ENCODE data around the gene SELE.
"Not testable (repeated sequence)": the region's sequence is repeated elsewhere in the genome, so short reads cannot be mapped to it uniquely, and the experiment has no call there.

The SELE gene

GRCh38 chr1:169723763-169724162 lies 10.1 kb downstream of the SELE start:
- no peak for DNase-seq (ENCODE audit: low spot score)

DNA sequence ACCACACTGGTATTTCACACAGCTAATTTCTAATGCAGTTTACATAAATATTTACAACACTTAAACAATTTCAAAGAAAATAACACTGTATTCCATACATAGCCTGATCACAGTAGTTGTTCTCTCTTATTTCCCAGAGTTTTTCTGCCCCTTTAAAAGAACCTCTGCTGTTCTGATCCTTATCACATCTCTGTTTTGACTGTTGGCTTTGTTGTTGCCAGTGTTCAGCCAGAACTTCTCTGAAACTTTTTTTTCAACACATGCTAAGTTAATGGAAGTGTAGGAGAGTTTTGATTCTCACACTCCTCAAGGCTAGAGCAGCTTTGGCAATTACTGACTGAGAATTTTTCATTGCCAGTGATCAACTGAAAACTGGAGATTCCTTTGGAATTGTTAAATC lies 11.1 kb downstream of the SELE start:
- no peak for DNase-seq (ENCODE audit: low spot score)

GRCh38 chr1:169715100-169715499 lies 18.8 kb downstream of the SELE start:
- not testable (repeated sequence) for DNase-seq (ENCODE audit: low spot score)

- DNase-seq (ENCODE audit: low spot score), result not testable (repeated sequence)
Observed at GRCh38 chr1:169713090-169713489, 20.8 kb downstream of the SELE start.

DNA sequence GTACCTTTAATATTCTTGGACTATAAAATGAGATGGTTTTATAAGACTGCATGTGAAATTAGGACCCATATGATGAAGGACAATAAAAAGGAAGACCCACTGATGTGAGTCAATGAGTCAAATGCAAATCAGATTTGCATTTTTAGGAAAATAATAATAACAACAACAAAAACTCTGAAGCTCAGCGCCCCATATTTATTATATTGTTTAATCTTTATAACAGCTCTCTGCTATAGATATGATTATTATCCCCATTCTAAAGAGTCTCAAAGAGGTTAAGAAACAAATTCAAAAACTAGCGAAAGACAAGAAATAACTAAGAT lies 21.6 kb downstream of the SELE start:
- DNase-seq (ENCODE audit: low spot score), result no peak

DNA sequence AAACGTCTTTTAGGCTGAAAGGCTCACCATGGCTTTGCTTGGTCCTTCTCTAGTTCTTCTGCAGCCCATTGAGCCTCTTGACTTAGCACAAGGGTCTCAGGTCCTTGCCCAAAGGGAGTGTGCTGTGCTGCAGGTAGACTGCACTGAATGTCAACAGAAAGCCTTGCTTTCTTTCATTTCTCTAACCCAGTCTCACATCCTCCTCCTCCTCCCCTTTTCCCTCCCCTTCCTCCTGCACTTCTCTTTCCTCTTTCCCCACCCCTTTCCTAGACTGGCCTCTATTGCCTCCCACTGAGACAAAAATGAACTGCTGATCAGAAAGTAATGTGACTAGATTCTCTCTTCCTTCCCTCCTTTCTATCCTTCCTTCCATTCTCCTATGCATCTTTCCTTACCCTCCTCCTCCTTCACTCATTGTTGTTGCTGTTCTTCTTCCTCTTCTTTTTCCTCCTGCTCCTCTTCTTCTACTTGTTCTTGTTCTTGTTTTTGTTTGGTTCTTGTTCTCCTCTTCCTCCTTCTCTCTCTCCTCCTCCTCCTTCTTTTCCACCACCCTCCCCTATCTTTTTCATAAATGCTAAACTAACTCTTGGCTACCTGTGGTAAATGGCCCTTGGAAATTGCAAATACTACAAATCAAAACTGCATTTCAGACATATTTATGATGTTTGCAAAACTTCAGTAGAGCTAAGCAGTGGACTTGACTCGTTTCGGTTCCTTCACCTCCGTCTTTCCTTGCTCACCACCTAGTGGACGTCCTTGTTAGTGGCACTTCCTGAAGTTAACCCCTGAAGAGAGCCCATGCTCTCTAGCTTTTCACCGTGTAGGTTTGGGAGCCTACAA lies 22.2 kb downstream of the SELE start, which contains the start of gene SELL:
Gene SELL (minus strand): TSS at position 152 of the 840 bp plus-strand sequence. CDS start 122 bp downstream, at position 30.
- peak; percentile 84 for DNase-seq (ENCODE audit: low spot score)

- no peak for DNase-seq (ENCODE audit: low spot score)
Observed at GRCh38 chr1:169708647-169709046, 25.2 kb downstream of the SELE start.

GRCh38 chr1:169707912-169708604 lies 25.8 kb downstream of the SELE start:
- no peak for DNase-seq (ENCODE audit: low spot score)

DNA sequence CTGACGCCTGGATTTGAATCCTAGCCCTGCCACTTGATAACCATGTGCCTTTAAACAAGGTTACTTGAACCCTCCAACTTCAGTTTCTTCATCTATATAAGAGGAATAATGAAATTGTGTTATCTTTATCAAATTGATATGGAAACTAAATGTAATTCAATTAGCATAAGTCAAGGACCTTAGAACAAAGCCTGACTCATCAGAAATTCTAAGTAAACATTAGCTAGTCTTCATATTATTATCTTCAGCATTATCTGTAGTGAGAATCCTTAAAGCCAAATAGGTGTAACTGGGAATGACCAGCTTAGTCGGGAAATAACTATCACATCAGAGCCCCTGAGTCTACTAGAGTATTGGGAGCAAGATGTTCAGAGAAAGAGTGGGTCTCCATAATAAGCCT lies 29.1 kb downstream of the SELE start:
- DNase-seq (ENCODE audit: low spot score), result no peak

DNA sequence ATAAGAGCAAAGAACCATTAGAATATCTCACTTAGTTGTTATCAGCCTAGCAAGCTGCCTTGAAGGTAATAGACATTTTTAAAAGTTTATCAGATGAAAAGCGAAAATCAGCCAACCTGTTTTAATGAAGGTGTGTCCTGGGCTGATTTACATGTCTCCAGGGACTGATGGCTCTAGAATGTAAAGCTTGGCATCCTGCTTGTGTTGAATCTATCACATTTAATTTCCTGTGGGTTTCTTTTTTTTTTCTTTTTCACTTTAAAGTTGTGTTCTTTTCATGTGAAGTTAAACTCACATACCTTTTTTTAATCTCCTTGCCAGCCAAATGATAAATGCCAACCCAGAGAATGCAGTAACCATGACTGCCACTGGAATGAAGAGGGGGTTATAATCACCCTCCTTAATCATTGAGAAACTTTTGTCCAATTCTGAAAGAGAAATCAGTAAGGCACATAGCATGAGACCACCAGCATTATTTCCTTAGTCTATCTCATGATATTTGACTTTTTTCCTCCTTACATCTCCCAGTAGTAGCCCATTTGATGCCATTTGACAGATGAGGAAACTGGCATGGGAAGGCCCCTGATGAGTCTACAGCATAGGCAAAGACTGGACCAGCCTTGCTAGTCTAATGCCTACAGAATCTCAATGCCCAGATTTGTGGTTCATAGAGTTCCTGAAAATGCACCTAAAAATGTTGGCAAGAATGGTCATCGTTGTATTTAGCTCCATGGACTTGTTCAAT lies 32.4 kb downstream of the SELE start:
- no peak for DNase-seq (ENCODE audit: low spot score)

- DNase-seq (ENCODE audit: low spot score), result no peak
Observed at GRCh38 chr1:169699707-169700106, 34.2 kb downstream of the SELE start.

DNA sequence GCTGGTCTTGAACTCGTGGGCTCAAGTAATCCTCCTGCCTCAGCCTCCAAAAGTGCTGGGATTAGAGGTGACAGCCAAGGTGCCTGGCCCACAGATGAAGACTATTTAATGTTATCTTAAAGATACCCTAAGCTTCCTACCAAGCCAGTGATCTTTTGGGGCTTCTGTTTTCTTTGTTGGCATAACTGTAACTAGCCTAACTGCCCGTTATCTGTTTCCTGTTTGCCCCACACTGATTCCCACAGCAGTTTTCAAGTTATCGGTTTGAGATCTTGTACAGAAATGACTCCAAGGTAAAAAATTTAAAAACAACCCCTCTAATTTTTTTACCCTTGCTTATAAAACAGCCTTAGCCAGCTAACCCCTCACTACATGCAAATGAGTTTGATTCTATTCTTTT lies 34.9 kb downstream of the SELE start:
- no peak for DNase-seq (ENCODE audit: low spot score)

DNA sequence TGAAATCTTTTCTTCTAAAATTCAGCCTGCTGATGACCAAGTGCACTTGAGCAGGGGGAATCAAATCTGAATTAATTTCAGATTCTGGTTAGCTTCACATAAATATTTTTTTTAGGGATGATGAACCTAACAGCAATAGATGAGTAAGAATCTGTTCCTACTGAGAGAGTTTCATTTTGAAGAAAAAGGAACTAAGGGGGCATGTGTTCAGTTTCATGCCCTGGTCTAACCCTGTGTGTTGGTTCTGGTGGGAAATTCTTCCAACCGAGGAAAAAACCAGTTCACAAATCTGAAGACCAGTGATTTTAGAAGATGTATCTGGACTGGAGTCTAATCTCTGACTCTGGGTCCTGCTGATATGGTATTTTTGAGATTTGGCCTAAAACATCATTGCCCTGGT lies 36.1 kb downstream of the SELE start:
- peak; percentile 24 for DNase-seq (ENCODE audit: low spot score)

DNA sequence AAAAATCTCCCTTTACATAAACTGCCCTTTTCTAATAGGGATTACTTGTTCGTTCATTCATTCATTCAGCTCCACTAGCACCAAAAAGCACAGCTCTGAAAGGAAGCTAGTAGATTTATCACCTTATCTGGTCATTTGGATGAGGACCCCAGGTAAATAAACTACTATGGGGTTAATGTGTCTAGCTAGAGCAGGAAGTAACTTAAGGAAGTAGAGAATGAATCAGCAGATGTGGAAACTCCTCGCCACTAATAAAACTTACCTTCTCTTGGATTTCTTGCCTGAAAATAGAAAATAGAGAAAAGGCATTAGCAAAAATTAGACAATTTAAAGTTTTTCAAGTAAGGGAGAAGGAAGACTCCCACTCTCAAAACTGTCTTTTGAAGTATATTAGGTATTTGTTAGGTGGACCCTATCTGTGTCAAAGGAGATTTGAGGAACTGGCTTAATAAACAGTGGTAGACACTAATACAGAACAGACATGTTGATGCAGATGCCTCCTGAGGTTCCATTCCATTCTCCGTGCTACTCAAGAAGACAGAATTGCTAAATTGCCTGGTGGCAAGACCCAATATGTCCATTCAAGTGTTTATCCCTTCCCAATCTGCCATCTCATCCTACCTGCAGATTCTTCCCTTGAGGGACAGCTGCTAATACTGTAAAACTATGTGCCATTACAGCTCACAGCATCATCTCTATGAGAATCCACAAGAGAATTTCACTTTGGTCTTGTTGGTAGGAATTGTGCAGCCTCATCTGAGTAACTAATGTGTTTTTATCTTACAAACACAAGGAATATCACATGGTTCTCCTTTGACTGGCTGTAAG lies 37.4 kb downstream of the SELE start:
- DNase-seq (ENCODE audit: low spot score), result no peak

GRCh38 chr1:169694304-169695075 lies 39.4 kb downstream of the SELE start:
- no peak for DNase-seq (ENCODE audit: low spot score)

GRCh38 chr1:169692756-169693460 lies 41.0 kb downstream of the SELE start:
- DNase-seq (ENCODE audit: low spot score), result no peak

GRCh38 chr1:169690489-169690888 lies 43.4 kb downstream of the SELE start:
- no peak for DNase-seq (ENCODE audit: low spot score)

- no peak for DNase-seq (ENCODE audit: low spot score)
Observed at GRCh38 chr1:169689395-169689794, 44.5 kb downstream of the SELE start.

- not testable (repeated sequence) for DNase-seq (ENCODE audit: low spot score)
Observed at GRCh38 chr1:169688377-169688776, 45.5 kb downstream of the SELE start.

DNA sequence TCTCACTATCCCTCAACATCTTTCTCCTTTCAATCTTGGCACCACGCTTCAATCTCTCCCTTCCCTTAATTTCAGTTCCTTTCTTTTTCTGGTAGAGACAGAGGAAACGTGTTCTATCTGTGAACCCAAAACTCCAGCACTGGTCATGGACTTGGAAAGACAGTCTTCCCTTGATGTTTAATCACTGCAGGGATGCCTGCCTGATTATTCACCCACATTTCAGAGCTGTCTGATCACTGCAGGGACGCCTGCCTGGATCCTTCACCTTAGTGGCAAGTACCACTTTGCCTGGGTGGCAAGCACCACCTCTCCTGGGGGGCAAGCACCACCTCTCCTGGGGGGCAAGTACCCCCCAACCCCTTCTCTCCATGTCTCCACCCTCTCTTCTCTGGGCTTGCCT lies 50.2 kb downstream of the SELE start:
- DNase-seq (ENCODE audit: low spot score), result no peak

Data from Ammon's horn (tissue), 1 donor.